Measurements from ENCODE around the gene GTF2H4.

GTF2H4 gene

DNA sequence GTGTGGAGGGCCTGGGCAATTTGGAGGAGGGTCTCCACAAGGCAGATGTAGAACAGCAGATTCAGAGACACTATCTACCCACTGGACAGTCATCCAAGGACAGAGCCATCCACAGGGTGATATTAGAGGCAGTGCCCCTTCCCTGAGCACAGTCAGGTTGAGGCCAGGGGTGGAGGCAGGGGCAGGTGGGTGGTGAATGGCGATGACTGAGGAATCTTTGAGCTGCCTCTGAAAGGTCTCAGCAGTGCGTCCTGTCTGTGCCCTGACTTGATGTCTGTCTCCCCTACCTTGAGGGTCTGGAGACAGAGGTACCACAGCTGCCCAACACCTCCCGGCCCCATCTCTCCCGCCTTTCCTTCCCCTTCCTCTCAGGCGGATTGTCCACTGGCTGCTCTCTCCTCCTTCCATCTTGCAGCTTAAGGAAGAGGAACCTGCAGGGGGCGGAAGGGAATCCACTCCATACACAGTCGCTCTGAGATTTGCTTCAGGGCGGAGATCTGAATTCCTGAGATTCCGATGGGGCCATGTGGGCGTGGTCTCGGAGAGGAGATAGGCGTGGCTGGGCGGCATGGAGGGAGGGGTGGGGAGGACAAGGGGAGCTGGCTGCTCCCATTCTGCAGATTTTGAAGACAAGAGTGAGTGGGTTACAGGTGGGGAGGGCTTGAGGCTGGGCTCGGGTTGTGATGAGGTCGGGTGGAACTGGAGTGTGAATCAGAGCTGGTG lies 34.5 kb downstream of the GTF2H4 start:
- H3K9ac ChIP-seq (ENCODE audit: insufficient read length), result no peak overlapping the region
- H3K4me3 ChIP-seq, result peak overlapping the region; percentile 57
- TF ChIP-seq EZH2 (IDR thresholded peaks at IDR 0.05), result no peak
- TF ChIP-seq POLR2AphosphoS5 (IDR thresholded peaks at IDR 0.05; ENCODE audit: borderline replicate concordance, low read depth, low read length), result no peak
- no peak for TF ChIP-seq FOXP2 (optimal IDR thresholded peaks at IDR 0.05; ENCODE audit: control extremely low read depth, extremely low read length, insufficient read depth)
- no peaks in the 10 kb centered on the region for H3K9me3 ChIP-seq (ENCODE audit: low read depth, low read length)
- peak; percentile 88 for DNase-seq (ENCODE audit: low read depth, low spot score)
- no peak overlapping the region for H3K27ac ChIP-seq
- no peaks in the 10 kb centered on the region for H3K36me3 ChIP-seq (ENCODE audit: insufficient read depth, low read length)

DNA sequence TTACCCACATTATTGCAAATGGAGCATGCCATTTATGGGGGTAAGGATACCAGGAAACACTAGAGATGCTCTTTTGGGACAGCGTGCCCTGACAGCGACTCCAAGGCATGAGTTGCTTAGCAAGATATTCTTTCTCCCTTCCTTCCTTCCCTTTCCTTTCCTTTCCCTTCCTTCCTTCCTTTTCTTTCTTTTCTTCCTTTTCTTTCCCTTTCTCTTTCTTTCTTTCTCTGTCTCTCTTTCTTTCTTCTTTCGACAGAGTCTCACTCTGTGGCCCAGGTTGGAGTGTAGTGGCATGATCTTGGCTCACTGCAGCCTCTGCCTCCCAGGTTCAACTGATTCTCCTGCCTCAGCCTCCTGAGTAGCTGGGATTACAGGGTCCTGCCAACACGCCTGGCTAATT lies 36.0 kb downstream of the GTF2H4 start:
- TF ChIP-seq FOXP2 (optimal IDR thresholded peaks at IDR 0.05; ENCODE audit: control extremely low read depth, extremely low read length, insufficient read depth) (no peak), POLR2AphosphoS5 (IDR thresholded peaks at IDR 0.05; ENCODE audit: borderline replicate concordance, low read depth, low read length) (no peak), EZH2 (IDR thresholded peaks at IDR 0.05) (no peak)
- Histone ChIP-seq H3K9me3 (ENCODE audit: low read depth, low read length) (no peaks in the 10 kb centered on the region), H3K9ac (ENCODE audit: insufficient read length) (no peak overlapping the region), H3K27ac (no peak overlapping the region), H3K36me3 (ENCODE audit: insufficient read depth, low read length) (no peaks in the 10 kb centered on the region), H3K4me3 (no peak overlapping the region)
- DNase-seq (ENCODE audit: low read depth, low spot score), result no peak

DNA sequence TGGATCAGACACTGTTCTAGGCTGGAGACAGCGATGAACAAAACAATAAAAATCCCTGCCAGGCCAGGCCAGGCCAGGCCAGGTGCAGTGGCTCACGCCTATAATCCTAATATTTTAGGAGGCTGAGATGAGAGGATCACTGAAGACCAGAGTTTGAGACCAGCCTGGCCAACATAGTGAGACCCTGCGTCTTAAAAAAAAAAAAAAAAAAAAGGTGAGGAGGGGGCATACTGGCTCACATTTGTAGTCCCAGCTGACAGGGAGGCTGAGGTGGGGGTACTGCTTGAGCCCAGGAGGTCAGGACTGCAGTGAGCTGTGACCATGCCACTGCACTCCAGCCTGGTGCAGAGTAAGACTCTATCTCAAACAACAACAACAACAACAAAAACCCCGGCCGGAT lies 37.3 kb downstream of the GTF2H4 start:
- DNase-seq (ENCODE audit: low read depth, low spot score), result no peak
- no peak overlapping the region for H3K9ac ChIP-seq (ENCODE audit: insufficient read length)
- no peak overlapping the region for H3K27ac ChIP-seq
- H3K36me3 ChIP-seq (ENCODE audit: insufficient read depth, low read length), result no peaks in the 10 kb centered on the region
- no peak overlapping the region for H3K4me3 ChIP-seq
- no peaks in the 10 kb centered on the region for H3K9me3 ChIP-seq (ENCODE audit: low read depth, low read length)
- TF ChIP-seq POLR2AphosphoS5 (IDR thresholded peaks at IDR 0.05; ENCODE audit: borderline replicate concordance, low read depth, low read length) (no peak), EZH2 (IDR thresholded peaks at IDR 0.05) (no peak), FOXP2 (optimal IDR thresholded peaks at IDR 0.05; ENCODE audit: control extremely low read depth, extremely low read length, insufficient read depth) (no peak)

DNA sequence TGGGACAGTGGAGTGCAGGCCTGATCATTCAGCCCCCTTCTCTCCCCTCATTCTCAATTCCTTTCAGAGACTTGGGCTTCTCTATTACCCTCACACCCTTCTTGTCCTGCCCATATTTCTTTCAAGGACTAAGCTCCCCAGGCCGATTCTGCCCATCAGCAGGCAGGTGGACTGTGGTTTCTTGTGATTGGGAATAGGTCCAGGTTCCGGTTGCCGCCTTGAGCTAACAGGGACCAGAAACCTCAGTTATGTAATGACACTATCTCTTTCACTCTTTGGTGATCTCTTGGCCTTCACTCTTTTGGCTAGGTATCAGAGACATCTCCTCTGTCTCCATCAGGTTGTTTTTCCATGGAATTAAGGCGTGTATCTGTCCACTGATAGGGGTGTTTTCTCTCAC lies 39.2 kb downstream of the GTF2H4 start:
- no peak for TF ChIP-seq POLR2AphosphoS5 (IDR thresholded peaks at IDR 0.05; ENCODE audit: borderline replicate concordance, low read depth, low read length)
- TF ChIP-seq FOXP2 (optimal IDR thresholded peaks at IDR 0.05; ENCODE audit: control extremely low read depth, extremely low read length, insufficient read depth), result no peak
- TF ChIP-seq EZH2 (IDR thresholded peaks at IDR 0.05), result no peak
- H3K9me3 ChIP-seq (ENCODE audit: low read depth, low read length), result no peaks in the 10 kb centered on the region
- H3K36me3 ChIP-seq (ENCODE audit: insufficient read depth, low read length), result no peaks in the 10 kb centered on the region
- H3K27ac ChIP-seq, result no peak overlapping the region
- H3K9ac ChIP-seq (ENCODE audit: insufficient read length), result no peak overlapping the region
- H3K4me3 ChIP-seq, result no peak overlapping the region
- DNase-seq (ENCODE audit: low read depth, low spot score), result no peak

DNA sequence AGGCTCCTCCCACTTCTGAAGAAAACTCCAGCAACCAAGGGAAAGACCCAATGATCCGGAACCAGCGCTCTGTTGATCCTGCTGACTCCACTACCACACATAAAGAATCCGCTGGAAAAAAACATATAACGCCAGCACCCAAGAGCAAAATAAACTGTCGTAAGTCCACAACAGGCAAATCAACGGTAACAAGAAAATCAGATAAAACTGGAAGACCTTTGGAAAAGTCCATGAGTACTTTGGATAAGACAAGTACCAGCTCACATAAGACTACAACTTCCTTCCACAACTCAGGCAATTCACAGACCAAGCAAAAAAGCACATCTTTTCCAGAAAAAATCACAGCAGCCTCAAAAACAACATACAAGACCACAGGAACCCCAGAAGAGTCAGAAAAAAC lies 40.8 kb downstream of the GTF2H4 start:
- no peaks in the 10 kb centered on the region for H3K9me3 ChIP-seq (ENCODE audit: low read depth, low read length)
- no peak overlapping the region for H3K9ac ChIP-seq (ENCODE audit: insufficient read length)
- TF ChIP-seq EZH2 (IDR thresholded peaks at IDR 0.05) (no peak), FOXP2 (optimal IDR thresholded peaks at IDR 0.05; ENCODE audit: control extremely low read depth, extremely low read length, insufficient read depth) (no peak), POLR2AphosphoS5 (IDR thresholded peaks at IDR 0.05; ENCODE audit: borderline replicate concordance, low read depth, low read length) (no peak)
- H3K4me3 ChIP-seq, result no peak overlapping the region
- no peaks in the 10 kb centered on the region for H3K36me3 ChIP-seq (ENCODE audit: insufficient read depth, low read length)
- H3K27ac ChIP-seq, result no peak overlapping the region
- DNase-seq (ENCODE audit: low read depth, low spot score), result no peak

DNA sequence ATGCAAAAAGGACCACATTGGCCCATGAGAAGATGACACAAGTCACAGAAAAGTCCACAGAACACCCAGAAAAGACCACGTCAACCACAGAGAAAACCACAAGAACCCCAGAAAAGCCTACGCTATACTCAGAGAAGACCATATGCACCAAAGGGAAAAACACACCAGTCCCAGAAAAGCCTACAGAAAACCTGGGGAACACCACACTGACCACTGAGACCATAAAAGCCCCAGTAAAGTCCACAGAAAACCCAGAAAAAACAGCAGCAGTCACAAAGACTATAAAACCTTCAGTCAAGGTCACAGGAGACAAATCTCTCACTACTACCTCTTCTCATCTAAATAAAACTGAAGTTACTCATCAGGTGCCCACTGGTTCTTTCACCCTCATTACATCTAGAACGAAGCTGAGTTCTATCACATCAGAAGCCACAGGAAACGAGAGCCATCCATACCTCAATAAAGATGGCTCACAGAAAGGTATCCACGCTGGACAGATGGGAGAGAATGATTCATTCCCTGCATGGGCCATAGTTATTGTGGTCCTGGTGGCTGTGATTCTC lies 44.0 kb downstream of the GTF2H4 start:
- no peak for TF ChIP-seq EZH2 (IDR thresholded peaks at IDR 0.05)
- no peak for TF ChIP-seq FOXP2 (optimal IDR thresholded peaks at IDR 0.05; ENCODE audit: control extremely low read depth, extremely low read length, insufficient read depth)
- no peak for TF ChIP-seq POLR2AphosphoS5 (IDR thresholded peaks at IDR 0.05; ENCODE audit: borderline replicate concordance, low read depth, low read length)

DNA sequence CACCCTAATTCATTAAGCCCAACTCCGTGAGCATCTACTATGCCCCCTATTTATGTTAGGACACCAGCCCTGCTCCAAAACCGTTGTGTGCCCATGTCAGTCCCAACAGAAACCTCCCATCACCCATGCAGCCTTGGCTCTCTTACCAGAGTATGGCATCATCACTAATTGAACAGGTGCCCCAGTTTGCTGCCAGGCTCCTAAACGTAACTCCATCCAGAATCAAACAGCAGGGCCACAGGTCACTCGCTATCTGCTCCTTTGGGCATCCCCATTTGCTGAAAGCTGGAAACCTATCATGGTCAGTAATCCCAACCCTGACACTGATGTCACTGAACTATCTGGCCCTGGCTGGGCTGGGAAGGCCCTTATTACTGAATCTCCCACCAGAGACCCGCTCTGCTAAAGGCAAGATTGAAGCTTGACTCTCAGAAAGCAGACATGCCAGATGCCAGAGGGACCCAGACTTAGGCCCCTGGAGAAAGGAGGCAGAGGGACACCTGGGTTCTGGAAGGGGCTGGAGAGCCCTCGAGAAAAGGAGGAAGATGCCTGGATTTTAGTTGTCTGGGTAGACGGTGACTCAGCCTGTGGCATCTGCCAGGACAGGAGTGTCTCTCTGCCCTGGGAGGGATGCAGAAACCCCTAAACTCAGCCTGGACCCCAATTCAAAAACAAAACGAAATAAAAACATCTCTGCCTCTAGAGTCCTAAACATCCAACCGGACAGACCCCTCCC lies 46.8 kb downstream of the GTF2H4 start:
- Histone ChIP-seq H3K36me3 (ENCODE audit: insufficient read depth, low read length) (no peaks in the 10 kb centered on the region), H3K9ac (ENCODE audit: insufficient read length) (no peak overlapping the region), H3K4me3 (peak overlapping the region; percentile 72), H3K9me3 (ENCODE audit: low read depth, low read length) (no peaks in the 10 kb centered on the region), H3K27ac (no peak overlapping the region)
- TF ChIP-seq POLR2AphosphoS5 (IDR thresholded peaks at IDR 0.05; ENCODE audit: borderline replicate concordance, low read depth, low read length), result no peak
- TF ChIP-seq FOXP2 (optimal IDR thresholded peaks at IDR 0.05; ENCODE audit: control extremely low read depth, extremely low read length, insufficient read depth), result no peak
- TF ChIP-seq EZH2 (IDR thresholded peaks at IDR 0.05), result no peak
- no peak for DNase-seq (ENCODE audit: low read depth, low spot score)

More for the DNA sequence above, 44.0 kb downstream of the GTF2H4 start:
- Histone ChIP-seq H3K9ac (ENCODE audit: insufficient read length) (no peak overlapping the region), H3K36me3 (ENCODE audit: insufficient read depth, low read length) (no peaks in the 10 kb centered on the region), H3K4me3 (no peak overlapping the region), H3K27ac (no peak overlapping the region), H3K9me3 (ENCODE audit: low read depth, low read length) (no peaks in the 10 kb centered on the region)
- DNase-seq (ENCODE audit: low read depth, low spot score), result no peak

DNA sequence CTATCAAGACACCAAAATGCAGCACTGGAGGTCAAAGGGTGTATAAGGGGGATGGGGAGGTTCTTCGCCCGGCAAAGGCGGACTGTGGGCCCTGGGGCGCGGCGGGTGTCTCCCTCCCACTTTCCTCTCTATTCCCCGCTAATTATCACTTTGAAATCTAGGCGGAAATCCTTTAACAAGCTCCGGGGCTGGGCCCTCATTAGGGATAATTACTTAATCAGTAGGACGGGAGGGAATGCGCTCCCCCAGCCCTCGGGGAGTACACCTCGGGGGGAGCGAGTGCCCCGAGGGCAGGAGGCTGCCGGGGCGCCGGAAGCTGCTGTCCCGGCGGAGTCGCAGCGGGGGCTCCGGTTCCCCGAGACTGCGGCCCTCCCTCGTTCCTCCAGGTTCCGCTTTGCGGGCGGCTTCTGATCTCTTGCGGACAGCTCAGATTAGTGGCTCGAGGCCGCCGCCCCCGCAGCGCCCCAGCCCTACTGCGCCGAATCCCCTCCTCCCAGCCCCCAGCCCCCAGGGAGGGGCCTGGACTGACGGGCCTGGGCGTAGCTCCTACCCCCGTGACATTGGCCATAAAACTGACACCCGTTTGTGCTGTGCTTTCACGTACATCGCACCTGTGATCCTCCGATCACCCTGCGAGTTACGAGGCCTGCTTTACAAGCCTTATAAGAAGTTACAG lies 47.5 kb downstream of the GTF2H4 start:
- peak overlapping the region; percentile 72 for H3K4me3 ChIP-seq
- TF ChIP-seq POLR2AphosphoS5 (IDR thresholded peaks at IDR 0.05; ENCODE audit: borderline replicate concordance, low read depth, low read length), result peak; percentile 55; the same call in 1 of the 2 replicates
- TF ChIP-seq EZH2 (IDR thresholded peaks at IDR 0.05), result no peak
- peak; percentile 45 for DNase-seq (ENCODE audit: low read depth, low spot score)
- H3K9ac ChIP-seq (ENCODE audit: insufficient read length), result peak overlapping the region; percentile 3
- no peaks in the 10 kb centered on the region for H3K36me3 ChIP-seq (ENCODE audit: insufficient read depth, low read length)
- H3K9me3 ChIP-seq (ENCODE audit: low read depth, low read length), result no peaks in the 10 kb centered on the region
- no peak overlapping the region for H3K27ac ChIP-seq
